AG20443 (cell line): ENCODE measurements around the gene MAML3.

Experiments used
- DNase-seq: peaks from one replicate; pipeline ENCODE4 v3.0.0; 2012; ENCODE audit warnings: low spot score, mixed read lengths

MAML3 gene

GRCh38 chr4:139783741-139784484, 370.1 kb downstream of the MAML3 start:
- no peak for DNase-seq

GRCh38 chr4:139782926-139783522, 371.0 kb downstream of the MAML3 start:
- no peak for DNase-seq

- no peak for DNase-seq
Observed at GRCh38 chr4:139781066-139781465, 372.9 kb downstream of the MAML3 start.

- no peak for DNase-seq
Observed at GRCh38 chr4:139779691-139780090, 374.3 kb downstream of the MAML3 start.

- no peak for DNase-seq
Observed at GRCh38 chr4:139777757-139778156, 376.2 kb downstream of the MAML3 start.

- no peak for DNase-seq
Observed at GRCh38 chr4:139776235-139776634, 377.7 kb downstream of the MAML3 start.

- DNase-seq: no peak
Observed at GRCh38 chr4:139774759-139775487, 379.1 kb downstream of the MAML3 start.

- DNase-seq: no peak
Observed at GRCh38 chr4:139773560-139774318, 380.2 kb downstream of the MAML3 start.

- DNase-seq: peak; percentile 35
Observed at GRCh38 chr4:139770361-139770760, 383.6 kb downstream of the MAML3 start.

- DNase-seq: no peak
Observed at GRCh38 chr4:139769364-139769763, 384.6 kb downstream of the MAML3 start.

GRCh38 chr4:139768896-139769295, 385.1 kb downstream of the MAML3 start:
- no peak for DNase-seq

- no peak for DNase-seq
Observed at GRCh38 chr4:139768366-139768765, 385.6 kb downstream of the MAML3 start.

- no peak for DNase-seq
Observed at GRCh38 chr4:139767585-139767984, 386.4 kb downstream of the MAML3 start.

- DNase-seq: peak; percentile 84
Observed at GRCh38 chr4:139767168-139767567, 386.8 kb downstream of the MAML3 start.

- no peak for DNase-seq
Observed at GRCh38 chr4:139764686-139765310, 389.2 kb downstream of the MAML3 start.

- DNase-seq: no peak
Observed at GRCh38 chr4:139764182-139764581, 389.8 kb downstream of the MAML3 start.

- no peak for DNase-seq
Observed at GRCh38 chr4:139763672-139764071, 390.3 kb downstream of the MAML3 start.

- no peak for DNase-seq
Observed at GRCh38 chr4:139763205-139763604, 390.8 kb downstream of the MAML3 start.

- DNase-seq: no peak
Observed at GRCh38 chr4:139762720-139763119, 391.3 kb downstream of the MAML3 start.

GRCh38 chr4:139761461-139761860, 392.5 kb downstream of the MAML3 start:
- peak; percentile 35 for DNase-seq

- no peak for DNase-seq
Observed at GRCh38 chr4:139760567-139760966, 393.4 kb downstream of the MAML3 start.

- no peak for DNase-seq
Observed at GRCh38 chr4:139759097-139759496, 394.9 kb downstream of the MAML3 start.
